Type B pancreatic cell (in vitro differentiated cells): Measurements from ENCODE around the gene DOCK10. TPM values are rescaled to one million over a fixed set of nuclear protein-coding genes. Genes with fewer than 3 reads are reported as not detected.
"Not testable (repeated sequence)": the region's sequence is repeated elsewhere in the genome, so short reads cannot be mapped to it uniquely, and the experiment has no call there.

Experiments
- DNase-seq: peaks from one replicate; pipeline ENCODE4 v3.0.0; 2021; ENCODE audit warnings: mixed read lengths; ENCODE audit not compliant: unreplicated experiment; ENCODE audit errors: extremely low spot score
- H3K27ac Mint-ChIP-seq: 2 replicates; pipeline ENCODE4 v1.8.0; 2021; ENCODE audit warnings: mild to moderate bottlenecking, mixed read lengths
- H3K27me3 Mint-ChIP-seq: 2 replicates; pipeline ENCODE4 v1.8.0; 2021; ENCODE audit warnings: mixed read lengths
- H3K36me3 Mint-ChIP-seq: 2 replicates; pipeline ENCODE4 v1.8.0; 2021; ENCODE audit warnings: mixed read lengths
- H3K4me1 Mint-ChIP-seq: one replicate; pipeline ENCODE4 v1.8.0; 2021; ENCODE audit warnings: mixed read lengths; ENCODE audit not compliant: unreplicated experiment
- H3K4me3 Mint-ChIP-seq: 2 replicates; pipeline ENCODE4 v1.8.0; 2021; ENCODE audit warnings: mild to moderate bottlenecking, mixed read lengths
- H3K9me3 Mint-ChIP-seq: 2 replicates; pipeline ENCODE4 v1.8.0; 2021; ENCODE audit warnings: mixed read lengths
- total RNA-seq: library from RNA; stranded (reverse); gene quantifications from 2 replicates; pipeline ENCODE4 v1.2.1, GENCODE V29; 2021; ENCODE audit warnings: low replicate concordance
- TF ChIP-seq, protein P1 (sequence below): fragments of 200-600 bp; sonication (generic); conservative IDR thresholded peaks from 2 replicates; pipeline ENCODE4 v1.5.0; 2021; ENCODE audit warnings: antibody characterized with exemption, mild to moderate bottlenecking

The DOCK10 gene
- total RNA-seq, 1 donor from 2014 or later, result 3.5 TPM

DNA sequence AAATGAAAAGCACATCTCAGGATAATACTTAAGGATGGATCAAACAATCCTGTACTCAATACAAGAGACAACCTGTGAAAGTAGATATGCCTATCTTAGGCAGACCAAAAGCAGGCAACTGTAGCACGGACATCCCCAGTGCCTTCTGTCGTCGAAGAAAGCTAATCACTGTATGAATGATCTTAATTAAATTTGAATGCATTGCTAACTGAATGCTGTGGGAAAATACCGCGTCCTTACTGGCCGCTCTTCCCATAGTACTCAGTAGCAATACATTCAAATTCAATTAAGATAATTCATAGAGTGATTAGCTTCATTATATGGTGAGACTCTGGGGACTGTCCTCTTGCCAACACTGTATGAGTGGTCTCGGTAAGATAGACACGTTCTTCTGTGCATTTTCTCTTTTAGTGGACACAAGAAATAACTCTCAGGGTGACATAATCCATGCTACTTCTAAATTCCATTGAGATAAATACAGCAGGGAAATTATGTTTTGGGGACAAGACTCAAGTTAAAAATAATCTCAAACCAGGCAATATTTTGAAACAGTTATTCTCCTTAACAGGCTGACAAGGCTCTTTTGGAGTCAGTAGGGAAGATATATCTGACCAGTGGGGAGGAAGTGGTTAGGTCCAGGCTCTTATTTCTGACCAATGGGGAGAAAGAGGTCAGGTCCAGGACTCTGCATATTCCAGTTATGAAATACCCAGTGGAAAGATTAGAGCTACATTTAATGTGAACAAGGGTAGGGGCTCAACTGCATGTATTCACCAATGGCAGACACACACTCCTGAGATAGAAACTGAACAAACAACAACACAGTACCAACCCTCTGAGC is 97.3 kb downstream of the DOCK10 start:
- DNase-seq, result no peak
- Mint-ChIP-seq H3K27me3 (peaks cover 23% of the 10 kb centered on the region), H3K4me1 (peaks cover 5% of the 10 kb centered on the region), H3K4me3 (no peak overlapping the region), H3K27ac (no peak overlapping the region), H3K9me3 (no peaks in the 10 kb centered on the region), H3K36me3 (no peaks in the 10 kb centered on the region)
- TF ChIP-seq, protein P1, sequence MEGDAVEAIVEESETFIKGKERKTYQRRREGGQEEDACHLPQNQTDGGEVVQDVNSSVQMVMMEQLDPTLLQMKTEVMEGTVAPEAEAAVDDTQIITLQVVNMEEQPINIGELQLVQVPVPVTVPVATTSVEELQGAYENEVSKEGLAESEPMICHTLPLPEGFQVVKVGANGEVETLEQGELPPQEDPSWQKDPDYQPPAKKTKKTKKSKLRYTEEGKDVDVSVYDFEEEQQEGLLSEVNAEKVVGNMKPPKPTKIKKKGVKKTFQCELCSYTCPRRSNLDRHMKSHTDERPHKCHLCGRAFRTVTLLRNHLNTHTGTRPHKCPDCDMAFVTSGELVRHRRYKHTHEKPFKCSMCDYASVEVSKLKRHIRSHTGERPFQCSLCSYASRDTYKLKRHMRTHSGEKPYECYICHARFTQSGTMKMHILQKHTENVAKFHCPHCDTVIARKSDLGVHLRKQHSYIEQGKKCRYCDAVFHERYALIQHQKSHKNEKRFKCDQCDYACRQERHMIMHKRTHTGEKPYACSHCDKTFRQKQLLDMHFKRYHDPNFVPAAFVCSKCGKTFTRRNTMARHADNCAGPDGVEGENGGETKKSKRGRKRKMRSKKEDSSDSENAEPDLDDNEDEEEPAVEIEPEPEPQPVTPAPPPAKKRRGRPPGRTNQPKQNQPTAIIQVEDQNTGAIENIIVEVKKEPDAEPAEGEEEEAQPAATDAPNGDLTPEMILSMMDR, result no peak

GRCh38 chr2:224943601-224944041 is 98.6 kb downstream of the DOCK10 start:
- not testable (repeated sequence) for H3K27ac Mint-ChIP-seq, H3K4me3 Mint-ChIP-seq, H3K9me3 Mint-ChIP-seq, DNase-seq, H3K36me3 Mint-ChIP-seq, H3K4me1 Mint-ChIP-seq
- H3K27me3 Mint-ChIP-seq, result peaks cover 23% of the 10 kb centered on the region

DNA sequence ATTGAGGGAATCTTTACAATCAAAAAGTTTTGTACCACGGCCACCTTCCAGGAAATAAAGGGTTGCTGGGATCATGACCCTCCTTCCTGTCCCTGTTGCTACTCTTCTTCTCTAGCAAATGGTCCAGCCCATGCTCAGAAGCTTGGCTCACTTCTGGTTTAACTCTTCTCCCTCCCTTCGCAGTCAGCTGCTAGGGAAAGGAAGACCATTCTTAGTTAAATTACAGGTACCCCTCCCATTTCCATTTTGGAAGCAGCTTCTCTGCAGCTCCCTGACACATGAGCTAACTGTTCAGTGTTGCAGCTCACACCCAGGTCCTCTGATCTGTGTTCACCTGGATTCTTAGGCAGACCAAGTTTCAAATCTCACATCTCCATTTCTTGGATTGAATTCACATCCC is 100.3 kb downstream of the DOCK10 start:
- TF ChIP-seq, protein P1, result no peak
- no peak overlapping the region for H3K4me3 Mint-ChIP-seq
- H3K27ac Mint-ChIP-seq, result no peak overlapping the region
- no peak for DNase-seq
- peaks cover 10% of the 10 kb centered on the region for H3K4me1 Mint-ChIP-seq
- peaks cover 23% of the 10 kb centered on the region for H3K27me3 Mint-ChIP-seq
- H3K9me3 Mint-ChIP-seq, result no peaks in the 10 kb centered on the region
- no peaks in the 10 kb centered on the region for H3K36me3 Mint-ChIP-seq

DNA sequence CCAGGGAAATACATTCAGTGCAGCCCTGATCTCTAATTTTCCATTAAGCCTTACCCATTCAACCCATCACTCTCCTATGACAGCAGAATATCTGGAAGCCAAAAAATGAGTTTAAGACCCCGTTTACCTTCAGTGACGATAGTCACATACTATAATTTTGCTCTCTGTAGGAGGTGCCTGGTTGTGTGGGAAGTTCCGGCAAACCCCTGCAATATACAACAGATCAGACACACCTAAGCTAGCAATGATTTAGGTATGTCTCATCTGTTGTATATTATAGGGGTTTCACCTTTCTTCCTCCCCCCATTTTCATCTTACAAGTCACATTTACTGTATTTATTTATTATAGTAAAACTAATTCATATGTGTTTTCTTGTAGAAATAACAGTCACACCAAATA is 101.7 kb downstream of the DOCK10 start:
- H3K27me3 Mint-ChIP-seq, result peaks cover 15% of the 10 kb centered on the region
- no peak overlapping the region for H3K4me3 Mint-ChIP-seq
- no peaks in the 10 kb centered on the region for H3K9me3 Mint-ChIP-seq
- no peak for DNase-seq
- H3K36me3 Mint-ChIP-seq, result no peaks in the 10 kb centered on the region
- TF ChIP-seq, protein P1, result no peak
- H3K4me1 Mint-ChIP-seq, result peaks cover 10% of the 10 kb centered on the region
- no peak overlapping the region for H3K27ac Mint-ChIP-seq

- TF ChIP-seq, protein P1, result no peak
- DNase-seq, result no peak
- peaks cover 17% of the 10 kb centered on the region for H3K27me3 Mint-ChIP-seq
- H3K4me1 Mint-ChIP-seq, result peaks cover 14% of the 10 kb centered on the region
- no peaks in the 10 kb centered on the region for H3K9me3 Mint-ChIP-seq
- no peak overlapping the region for H3K27ac Mint-ChIP-seq
- no peaks in the 10 kb centered on the region for H3K36me3 Mint-ChIP-seq
- H3K4me3 Mint-ChIP-seq, result peak overlapping the region; percentile 46
Measured at GRCh38 chr2:224938651-224939182, 103.6 kb downstream of the DOCK10 start.

DNA sequence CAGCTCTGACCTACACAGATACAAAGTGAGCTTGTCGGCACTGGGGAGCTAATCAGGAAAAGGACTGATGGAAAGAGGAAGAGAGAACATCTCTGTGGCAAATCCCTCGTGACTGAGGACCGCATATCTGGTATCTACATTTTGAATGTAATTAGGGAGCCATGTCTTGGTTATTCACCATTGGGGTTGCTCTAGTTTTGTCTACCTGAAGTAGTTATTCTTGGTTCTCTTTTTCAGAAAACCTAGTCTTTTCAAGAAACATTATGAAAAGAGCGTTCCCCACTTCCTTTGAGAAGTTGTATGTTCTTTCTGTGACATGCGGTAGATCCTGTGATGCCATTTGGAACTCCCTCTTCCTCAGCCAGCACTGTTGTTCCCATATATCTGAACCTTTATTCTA is 104.4 kb downstream of the DOCK10 start:
- Mint-ChIP-seq H3K4me1 (peaks cover 14% of the 10 kb centered on the region), H3K27me3 (peaks cover 20% of the 10 kb centered on the region), H3K36me3 (no peaks in the 10 kb centered on the region), H3K27ac (no peak overlapping the region), H3K9me3 (no peaks in the 10 kb centered on the region), H3K4me3 (no peak overlapping the region)
- TF ChIP-seq, protein P1, result no peak
- DNase-seq, result no peak
